OCI-LY1 (cell line): ENCODE results near the gene SH3PXD2A.
"Not testable (repeated sequence)": the region's sequence is repeated elsewhere in the genome, so short reads cannot be mapped to it uniquely, and the experiment has no call there.

ENCODE experiments used
- H2AFZ ChIP-seq: fragments of 200-600 bp; sonication (generic), shearing (Covaris generic); 2 replicates; pipeline ENCODE4 v1.6.0; 2014; ENCODE audit warnings: antibody characterized with exemption, mild to moderate bottlenecking, low read length
- H3F3A ChIP-seq: fragments of 200-600 bp; sonication (generic), shearing (Covaris generic); 2 replicates; pipeline ENCODE4 v1.6.0; 2014; ENCODE audit warnings: mild to moderate bottlenecking, antibody characterized with exemption, low read length, moderate library complexity; ENCODE audit not compliant: insufficient read depth
- H3K27ac ChIP-seq: fragments of 200-600 bp; sonication (generic); 2 replicates; pipeline ENCODE4 v1.5.1; 2014; ENCODE audit warnings: low read length, mixed run types, mild to moderate bottlenecking, low read depth; ENCODE audit not compliant: poor library complexity, severe bottlenecking
- H3K27me3 ChIP-seq: fragments of 200-600 bp; sonication (generic); 2 replicates; pipeline ENCODE4 v1.6.0; 2014; ENCODE audit warnings: antibody characterized with exemption, mild to moderate bottlenecking, low read length, moderate library complexity; ENCODE audit not compliant: insufficient read depth
- H3K36me3 ChIP-seq: fragments of 200-600 bp; sonication (generic); 2 replicates; pipeline ENCODE4 v1.6.1; 2014; ENCODE audit warnings: mild to moderate bottlenecking, antibody characterized with exemption, low read length, moderate library complexity, mixed read lengths; ENCODE audit not compliant: insufficient read depth
- H3K4me1 ChIP-seq: fragments of 200-600 bp; sonication (generic); 2 replicates; pipeline ENCODE4 v1.5.1; 2014; ENCODE audit warnings: mild to moderate bottlenecking, low read length, moderate library complexity; ENCODE audit not compliant: insufficient read depth, severe bottlenecking
- H3K4me2 ChIP-seq: fragments of 200-600 bp; sonication (generic), shearing (Covaris generic); 2 replicates; pipeline ENCODE4 v1.6.1; 2014; ENCODE audit warnings: low read length
- H3K4me3 ChIP-seq: fragments of 200-600 bp; sonication (generic); 2 replicates; pipeline ENCODE4 v1.5.1; 2014; ENCODE audit warnings: low read length, low read depth, mild to moderate bottlenecking, mixed read lengths; ENCODE audit not compliant: poor library complexity, severe bottlenecking
- H3K79me2 ChIP-seq: fragments of 200-600 bp; shearing (Covaris generic); 2 replicates; pipeline ENCODE4 v1.6.1; 2016; ENCODE audit warnings: mixed run types, low read length, mixed read lengths; ENCODE audit not compliant: insufficient read depth
- H3K9ac ChIP-seq: fragments of 200-600 bp; sonication (generic), shearing (Covaris generic); 2 replicates; pipeline ENCODE4 v1.6.1; 2014; ENCODE audit warnings: mild to moderate bottlenecking, low read length, mixed read lengths
- H3K9me2 ChIP-seq: fragments of 200-600 bp; sonication (generic), shearing (Covaris generic); 2 replicates; pipeline ENCODE4 v1.6.1; 2014; ENCODE audit warnings: low read depth, mild to moderate bottlenecking, low read length, mixed read lengths
- H3K9me3 ChIP-seq: fragments of 200-600 bp; shearing (Covaris generic); 2 replicates; pipeline ENCODE4 v1.6.1; 2014; ENCODE audit warnings: low read length, mixed read lengths
- H4K20me1 ChIP-seq: fragments of 200-600 bp; sonication (generic), shearing (Covaris generic); 2 replicates; pipeline ENCODE4 v1.6.0; 2016; ENCODE audit warnings: mild to moderate bottlenecking, low read length; ENCODE audit not compliant: insufficient read depth
- EZH2 ChIP-seq: fragments of 200-600 bp; sonication (generic), shearing (Covaris generic); IDR thresholded peaks from 2 replicates; pipeline ENCODE4 v1.8.0; 2017; ENCODE audit warnings: borderline replicate concordance, mixed run types, mild to moderate bottlenecking, antibody characterized with exemption, low read length, moderate library complexity, mixed read lengths
- TF ChIP-seq, protein P1 (sequence below): fragments of 200-600 bp; sonication (generic), shearing (Covaris generic); IDR thresholded peaks from 2 replicates; pipeline ENCODE4 v1.5.1; 2017; ENCODE audit warnings: mild to moderate bottlenecking, antibody characterized with exemption, low read length, moderate library complexity, mixed read lengths

The SH3PXD2A gene

DNA sequence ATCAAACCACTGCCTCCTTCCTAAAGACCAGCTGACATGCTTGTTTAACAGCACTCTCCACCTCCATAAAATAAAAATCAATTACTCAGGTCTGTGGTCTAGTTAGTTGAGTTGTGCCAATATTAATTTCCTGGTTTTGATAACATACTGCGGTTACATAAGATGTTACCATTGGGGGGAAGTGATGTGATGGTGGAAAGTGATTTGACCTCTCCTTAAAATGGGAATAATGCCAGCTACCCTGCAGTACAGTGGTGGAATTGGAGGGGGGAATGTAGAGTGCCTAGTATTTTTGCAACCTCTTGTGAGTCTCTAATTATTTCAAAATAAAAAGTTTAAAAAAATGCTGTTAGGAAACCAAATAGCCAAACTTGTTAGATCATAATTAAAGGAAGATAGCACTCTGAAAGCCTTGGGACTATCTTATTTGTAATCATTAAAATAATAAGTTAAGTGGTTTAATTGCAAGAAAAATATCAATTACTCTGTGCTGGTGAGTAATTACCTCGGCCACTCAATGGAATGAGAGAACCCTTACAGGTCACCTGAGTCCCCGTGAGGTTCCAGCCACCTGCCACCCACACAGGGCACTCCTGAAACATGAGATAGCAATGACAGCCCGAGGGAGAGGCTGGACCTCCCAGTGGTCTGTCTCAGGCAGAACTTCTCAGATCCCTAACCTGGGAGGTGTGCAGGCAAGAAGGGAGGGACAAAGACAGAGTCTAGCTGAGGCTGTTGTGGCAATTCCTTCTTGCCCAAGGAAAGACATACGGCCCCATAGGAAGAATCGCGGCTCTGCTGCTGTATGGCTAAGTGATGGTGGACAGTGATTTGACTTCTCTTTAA lies 94.1 kb downstream of the SH3PXD2A start:
- Histone ChIP-seq H3K9me3 (no peaks in the 10 kb centered on the region), H3F3A (no peaks in the 10 kb centered on the region), H2AFZ (no peak overlapping the region), H4K20me1 (no peaks in the 10 kb centered on the region), H3K4me1 (peaks cover 35% of the 10 kb centered on the region), H3K9me2 (no peaks in the 10 kb centered on the region), H3K4me2 (no peak overlapping the region), H3K27me3 (peaks cover 5% of the 10 kb centered on the region; the same call in 1 of the 2 replicates), H3K36me3 (no peaks in the 10 kb centered on the region), H3K9ac (no peak overlapping the region), H3K27ac (no peak overlapping the region), H3K4me3 (no peak overlapping the region), H3K79me2 (no peaks in the 10 kb centered on the region)
- no peak for TF ChIP-seq EZH2
- TF ChIP-seq, protein P1, sequence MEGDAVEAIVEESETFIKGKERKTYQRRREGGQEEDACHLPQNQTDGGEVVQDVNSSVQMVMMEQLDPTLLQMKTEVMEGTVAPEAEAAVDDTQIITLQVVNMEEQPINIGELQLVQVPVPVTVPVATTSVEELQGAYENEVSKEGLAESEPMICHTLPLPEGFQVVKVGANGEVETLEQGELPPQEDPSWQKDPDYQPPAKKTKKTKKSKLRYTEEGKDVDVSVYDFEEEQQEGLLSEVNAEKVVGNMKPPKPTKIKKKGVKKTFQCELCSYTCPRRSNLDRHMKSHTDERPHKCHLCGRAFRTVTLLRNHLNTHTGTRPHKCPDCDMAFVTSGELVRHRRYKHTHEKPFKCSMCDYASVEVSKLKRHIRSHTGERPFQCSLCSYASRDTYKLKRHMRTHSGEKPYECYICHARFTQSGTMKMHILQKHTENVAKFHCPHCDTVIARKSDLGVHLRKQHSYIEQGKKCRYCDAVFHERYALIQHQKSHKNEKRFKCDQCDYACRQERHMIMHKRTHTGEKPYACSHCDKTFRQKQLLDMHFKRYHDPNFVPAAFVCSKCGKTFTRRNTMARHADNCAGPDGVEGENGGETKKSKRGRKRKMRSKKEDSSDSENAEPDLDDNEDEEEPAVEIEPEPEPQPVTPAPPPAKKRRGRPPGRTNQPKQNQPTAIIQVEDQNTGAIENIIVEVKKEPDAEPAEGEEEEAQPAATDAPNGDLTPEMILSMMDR = no peak

DNA sequence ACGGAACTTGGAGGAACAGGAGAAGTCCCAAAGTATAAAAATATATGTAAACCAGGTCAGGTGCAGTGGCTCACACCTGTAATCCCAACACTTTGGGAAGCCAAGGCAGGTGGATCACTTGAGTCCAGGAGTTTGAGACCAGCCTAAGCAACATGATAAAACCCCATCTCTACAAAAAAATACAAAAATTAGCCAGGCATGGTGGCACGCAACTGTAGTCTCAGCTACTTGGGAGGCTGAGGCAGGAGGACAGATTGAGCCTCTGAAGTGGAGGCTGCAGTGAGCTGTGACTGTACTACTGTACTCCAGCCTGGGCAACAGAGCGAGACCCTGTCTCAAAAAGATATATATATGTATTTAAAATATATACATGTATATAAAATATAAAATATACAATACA lies 95.1 kb downstream of the SH3PXD2A start:
- H3K27me3 ChIP-seq, H3K4me3 ChIP-seq, H3K27ac ChIP-seq, H3K79me2 ChIP-seq, H3K9ac ChIP-seq, H2AFZ ChIP-seq, H3F3A ChIP-seq, H3K9me2 ChIP-seq, H4K20me1 ChIP-seq, H3K4me2 ChIP-seq, H3K9me3 ChIP-seq, H3K36me3 ChIP-seq: not testable (repeated sequence)
- peaks cover 27% of the 10 kb centered on the region for H3K4me1 ChIP-seq

DNA sequence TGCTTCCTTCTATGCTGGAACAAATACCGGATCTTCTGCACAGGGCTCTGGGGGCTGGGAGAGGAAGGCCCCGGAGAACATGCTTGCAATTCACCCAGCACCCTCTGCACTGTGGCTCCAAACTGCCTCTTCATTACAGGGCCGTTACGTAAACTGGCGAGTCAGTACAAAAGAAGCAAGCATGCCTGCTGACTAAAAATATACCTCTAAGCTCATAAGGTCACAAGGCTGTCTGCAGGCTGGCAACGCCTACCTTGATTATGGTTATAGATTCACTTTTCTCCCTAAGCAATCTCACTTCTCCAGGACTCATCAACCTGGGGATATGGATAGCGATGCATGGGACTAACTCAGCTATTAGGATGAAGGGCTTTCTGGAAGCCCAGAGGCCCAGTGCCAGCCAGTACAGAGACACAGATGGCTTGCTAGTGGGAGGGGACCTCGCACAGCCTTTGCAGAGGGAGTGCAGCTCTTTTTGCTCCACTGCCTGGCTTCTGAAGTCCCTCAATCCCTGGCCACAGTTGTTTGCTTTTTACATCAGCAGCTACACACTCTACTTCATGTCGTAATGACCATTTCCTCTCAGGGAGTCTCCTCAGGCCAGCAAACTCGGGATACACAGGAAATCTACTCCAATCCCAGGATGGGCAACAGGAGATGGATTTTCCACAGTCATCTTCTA lies 96.1 kb downstream of the SH3PXD2A start:
- no peak overlapping the region for H3K4me2 ChIP-seq
- H4K20me1 ChIP-seq = no peaks in the 10 kb centered on the region
- TF ChIP-seq EZH2 = no peak
- TF ChIP-seq, protein P1 = no peak
- H3K9ac ChIP-seq = no peak overlapping the region
- no peak overlapping the region for H2AFZ ChIP-seq
- H3K9me2 ChIP-seq = no peaks in the 10 kb centered on the region
- H3K9me3 ChIP-seq = no peaks in the 10 kb centered on the region
- H3K27me3 ChIP-seq = peaks cover 5% of the 10 kb centered on the region; the same call in 1 of the 2 replicates
- no peaks in the 10 kb centered on the region for H3F3A ChIP-seq
- H3K4me1 ChIP-seq = peaks cover 24% of the 10 kb centered on the region
- no peaks in the 10 kb centered on the region for H3K36me3 ChIP-seq
- no peaks in the 10 kb centered on the region for H3K79me2 ChIP-seq
- H3K27ac ChIP-seq = no peak overlapping the region
- no peak overlapping the region for H3K4me3 ChIP-seq
